ENCODE data around the gene HTRA3.
"Not testable (repeated sequence)": the region's sequence is repeated elsewhere in the genome, so short reads cannot be mapped to it uniquely, and the experiment has no call there.

The HTRA3 gene

GRCh38 chr4:8325291-8325973 is 55.9 kb downstream of the HTRA3 start:
- no peak for DNase-seq (ENCODE audit: low read depth in 3 of 3)

GRCh38 chr4:8326206-8326605 is 56.7 kb downstream of the HTRA3 start:
- no peak for DNase-seq (ENCODE audit: low read depth in 3 of 3)

- no peak for DNase-seq (ENCODE audit: low read depth in 3 of 3)
Measured at GRCh38 chr4:8328456-8328855, 58.9 kb downstream of the HTRA3 start.

- DNase-seq (ENCODE audit: low read depth in 3 of 3): no peak
Measured at GRCh38 chr4:8328866-8329559, 59.5 kb downstream of the HTRA3 start.

- no peak for DNase-seq (ENCODE audit: low read depth in 3 of 3)
Measured at GRCh38 chr4:8329560-8329858, 60.0 kb downstream of the HTRA3 start.

- no peak for DNase-seq (ENCODE audit: low read depth in 3 of 3)
Measured at GRCh38 chr4:8329859-8330761, 60.6 kb downstream of the HTRA3 start.

GRCh38 chr4:8330821-8331574 is 61.4 kb downstream of the HTRA3 start:
- no peak for DNase-seq (ENCODE audit: low read depth in 3 of 3)

- no peak for DNase-seq (ENCODE audit: low read depth in 3 of 3)
Measured at GRCh38 chr4:8331575-8331955, 62.0 kb downstream of the HTRA3 start.

- no peak for DNase-seq (ENCODE audit: low read depth in 3 of 3)
Measured at GRCh38 chr4:8332038-8332857, 62.7 kb downstream of the HTRA3 start.

GRCh38 chr4:8332891-8333331 is 63.4 kb downstream of the HTRA3 start:
- no peak for DNase-seq (ENCODE audit: low read depth in 3 of 3)

- no peak for DNase-seq (ENCODE audit: low read depth in 3 of 3)
Measured at GRCh38 chr4:8333726-8334460, 64.3 kb downstream of the HTRA3 start.

- no peak for DNase-seq (ENCODE audit: low read depth in 3 of 3)
Measured at GRCh38 chr4:8334786-8335460, 65.4 kb downstream of the HTRA3 start.

GRCh38 chr4:8335848-8336247 is 66.3 kb downstream of the HTRA3 start:
- no peak for DNase-seq (ENCODE audit: low read depth in 3 of 3)

- no peak for DNase-seq (ENCODE audit: low read depth in 3 of 3)
Measured at GRCh38 chr4:8336412-8337075, 67.0 kb downstream of the HTRA3 start.

- no peak for DNase-seq (ENCODE audit: low read depth in 3 of 3)
Measured at GRCh38 chr4:8338351-8338961, 68.9 kb downstream of the HTRA3 start.

- no peak for DNase-seq (ENCODE audit: low read depth in 3 of 3)
Measured at GRCh38 chr4:8340781-8341241, 71.3 kb downstream of the HTRA3 start.

GRCh38 chr4:8341281-8341680 is 71.7 kb downstream of the HTRA3 start:
- not testable (repeated sequence) for DNase-seq (ENCODE audit: low read depth in 3 of 3)

- no peak for DNase-seq (ENCODE audit: low read depth in 3 of 3)
Measured at GRCh38 chr4:8341691-8342090, 72.1 kb downstream of the HTRA3 start.
